ENCODE measurements around the gene S100A6.

The S100A6 gene

GRCh38 chr1:153493343-153493960, 42.3 kb downstream of the S100A6 start:
- DNase-seq, result no peak

GRCh38 chr1:153490272-153491051, 45.3 kb downstream of the S100A6 start:
- DNase-seq, result peak; percentile 72 to 90 (median 87)

GRCh38 chr1:153488731-153489130, 47.1 kb downstream of the S100A6 start:
- DNase-seq, result no peak

GRCh38 chr1:153487707-153488106, 48.1 kb downstream of the S100A6 start:
- DNase-seq, result no peak

GRCh38 chr1:153485863-153486262, 49.9 kb downstream of the S100A6 start:
- no peak for DNase-seq

Data from suppressor macrophage treated with lipopolysaccharide for 1 hour (primary cell).